PC-9 (cell line): ENCODE measurements around the gene FAM120B. TPM values are rescaled to one million over a fixed set of nuclear protein-coding genes. Genes with fewer than 3 reads are reported as not detected.

Source experiments
- BruUV-seq: library from RNA; stranded (reverse); fragments of 400-500 nt; replicated peaks from 2 replicates; lab custom pipeline; 2021; lab: Mats Ljungman, UMichigan
- CTCF ChIA-PET: fragments of 300-600 bp; sonication (Branson Sonifier 250); formaldehyde crosslinking; loops from one replicate; lab custom pipeline; 2022; ENCODE audit warnings: antibody characterized with exemption; lab: Charles Lee
- POLR2A ChIA-PET: fragments of 300-600 bp; sonication (Branson Sonifier 250); formaldehyde crosslinking; loops from one replicate; lab custom pipeline; 2022; ENCODE audit warnings: antibody characterized with exemption; ENCODE audit not compliant: unreplicated experiment; lab: Charles Lee
- DNase-seq, 2 experiments: peaks; one replicate each; pipeline versions ENCODE4 v3.0.0 to v3.0.0-alpha.2; 2015 to 2022; ENCODE audit warnings: mixed read lengths in 1 of 2
- H2AFZ ChIP-seq: fragments of 200-600 bp; sonication (generic); 2 replicates; pipeline ENCODE4 v1.8.1; 2017; ENCODE audit warnings: antibody characterized with exemption
- H3F3A ChIP-seq: fragments of 200-600 bp; sonication (generic); 2 replicates; pipeline ENCODE4 v1.8.1; 2017; ENCODE audit warnings: antibody characterized with exemption, mild to moderate bottlenecking, low read depth; ENCODE audit not compliant: insufficient read depth
- H3K27ac ChIP-seq: fragments of 200-600 bp; sonication (generic); 2 replicates; pipeline ENCODE4 v1.6.1; 2016; ENCODE audit warnings: mixed run types
- H3K27me3 ChIP-seq: fragments of 200-600 bp; sonication (generic); 2 replicates; pipeline ENCODE4 v1.6.1; 2016; ENCODE audit warnings: low read depth, mixed run types; ENCODE audit not compliant: insufficient read depth
- H3K36me3 ChIP-seq: fragments of 200-600 bp; sonication (generic); 2 replicates; pipeline ENCODE4 v1.6.1; 2016; ENCODE audit warnings: low read depth, mixed run types
- H3K4me1 ChIP-seq: fragments of 200-600 bp; sonication (generic); replicated peaks from 2 replicates; pipeline ENCODE4 v1.6.1; 2016; ENCODE audit warnings: mixed run types; ENCODE audit not compliant: insufficient read depth
- H3K4me2 ChIP-seq: fragments of 200-600 bp; sonication (generic); 2 replicates; pipeline ENCODE4 v1.6.1; 2017; ENCODE audit warnings: mixed run types
- H3K4me3 ChIP-seq: fragments of 200-600 bp; sonication (generic); 2 replicates; pipeline ENCODE4 v1.6.1; 2016; ENCODE audit warnings: mixed run types
- H3K79me2 ChIP-seq: fragments of 200-600 bp; sonication (generic); 2 replicates; pipeline ENCODE4 v1.6.1; 2017; ENCODE audit warnings: low read depth, mixed run types
- H3K9me2 ChIP-seq: fragments of 200-600 bp; sonication (generic); 2 replicates; pipeline ENCODE4 v1.8.1; 2017; ENCODE audit warnings: mild to moderate bottlenecking; ENCODE audit not compliant: insufficient read depth
- H3K9me3 ChIP-seq: fragments of 200-600 bp; sonication (generic); 2 replicates; pipeline ENCODE4 v1.8.1; 2016; ENCODE audit warnings: low read depth; ENCODE audit not compliant: insufficient read depth
- H4K20me1 ChIP-seq: fragments of 200-600 bp; sonication (generic); 2 replicates; pipeline ENCODE4 v1.8.1; 2017; ENCODE audit not compliant: insufficient read depth
- CTCF ChIP-seq: fragments of 200-600 bp; sonication (generic); conservative IDR thresholded peaks from 2 replicates; pipeline ENCODE4 v1.6.1; 2017; ENCODE audit warnings: mixed run types, antibody characterized with exemption, mild to moderate bottlenecking, moderate library complexity
- EZH2 ChIP-seq: fragments of 200-600 bp; sonication (generic); IDR thresholded peaks from 2 replicates; pipeline ENCODE4 v1.8.0; 2017; ENCODE audit warnings: antibody characterized with exemption, low read depth
- intact Hi-C: fragments of 100-400 bp; cut with micrococcal nuclease; formaldehyde crosslinking; loops from one replicate; pipeline ENCODE4 v1.10.0; 2022; ENCODE audit not compliant: unreplicated experiment
- total RNA-seq: library from RNA; stranded (reverse); gene quantifications from 2 replicates; pipeline ENCODE4 v1.2.3, GENCODE V29; 2021

FAM120B gene
- total RNA-seq, 1 experiment from 2014 or later: 14.3 TPM

DNA sequence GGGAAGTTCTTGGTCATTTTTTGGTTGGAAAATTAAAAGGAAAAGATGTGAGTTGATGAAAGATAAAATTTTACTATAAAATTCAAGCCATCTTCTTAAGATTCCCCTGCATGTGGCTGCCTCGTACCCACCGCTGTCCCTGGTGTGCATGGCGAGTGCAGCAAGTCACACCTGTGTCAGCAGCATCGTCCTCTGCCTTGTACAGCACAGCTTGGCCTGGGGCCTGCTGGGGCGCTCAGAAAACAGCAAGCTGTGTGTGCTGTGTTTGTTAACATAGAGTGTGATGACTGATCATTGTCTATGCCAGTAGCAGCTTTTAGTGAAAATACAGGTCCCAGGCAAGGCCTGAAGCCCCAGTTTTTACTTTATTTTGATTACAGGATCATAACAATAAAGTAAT lies 56.7 kb downstream of the FAM120B start:
- TF ChIP-seq EZH2: no peak
- TF ChIP-seq CTCF: no peak
- Histone ChIP-seq H2AFZ (no peak overlapping the region), H4K20me1 (no peaks in the 10 kb centered on the region), H3K27ac (no peak overlapping the region), H3F3A (no peaks in the 10 kb centered on the region), H3K9me3 (no peaks in the 10 kb centered on the region), H3K79me2 (no peaks in the 10 kb centered on the region), H3K4me2 (no peak overlapping the region), H3K36me3 (no peaks in the 10 kb centered on the region), H3K9me2 (no peaks in the 10 kb centered on the region), H3K27me3 (no peaks in the 10 kb centered on the region), H3K4me3 (no peak overlapping the region), H3K4me1 (no peaks in the 10 kb centered on the region)
- no peak for DNase-seq
- intact Hi-C loops: no loop called here
- no TSS peak for BruUV-seq
- ChIA-PET CTCF (no interaction called here), POLR2A (no interaction called here)

GRCh38 chr6:170365121-170365520 lies 58.6 kb downstream of the FAM120B start:
- Histone ChIP-seq H3K9me2 (no peaks in the 10 kb centered on the region), H3K79me2 (no peaks in the 10 kb centered on the region), H3K36me3 (no peaks in the 10 kb centered on the region), H3K4me1 (no peaks in the 10 kb centered on the region), H3K9me3 (no peaks in the 10 kb centered on the region), H3F3A (no peaks in the 10 kb centered on the region), H3K4me2 (no peak overlapping the region), H3K4me3 (no peak overlapping the region), H2AFZ (no peak overlapping the region), H3K27ac (no peak overlapping the region), H3K27me3 (no peaks in the 10 kb centered on the region), H4K20me1 (no peaks in the 10 kb centered on the region)
- no peak for TF ChIP-seq CTCF
- no peak for TF ChIP-seq EZH2
- POLR2A ChIA-PET: no interaction called here
- intact Hi-C loops: no loop called here
- DNase-seq: no peak
- BruUV-seq: no TSS peak
- CTCF ChIA-PET: no interaction called here

- Histone ChIP-seq H2AFZ (no peak overlapping the region), H3K36me3 (no peaks in the 10 kb centered on the region), H3K4me2 (no peak overlapping the region), H3K27ac (no peak overlapping the region), H3K9me2 (no peaks in the 10 kb centered on the region), H3F3A (no peaks in the 10 kb centered on the region), H4K20me1 (no peaks in the 10 kb centered on the region), H3K27me3 (no peaks in the 10 kb centered on the region), H3K4me1 (no peaks in the 10 kb centered on the region), H3K4me3 (no peak overlapping the region), H3K9me3 (no peaks in the 10 kb centered on the region), H3K79me2 (no peaks in the 10 kb centered on the region)
- no TSS peak for BruUV-seq
- ChIA-PET POLR2A (no interaction called here), CTCF (no interaction called here)
- intact Hi-C loops: no loop called here
- no peak for DNase-seq
- TF ChIP-seq EZH2: no peak
Observed at GRCh38 chr6:170365593-170365992, 59.0 kb downstream of the FAM120B start.

DNA sequence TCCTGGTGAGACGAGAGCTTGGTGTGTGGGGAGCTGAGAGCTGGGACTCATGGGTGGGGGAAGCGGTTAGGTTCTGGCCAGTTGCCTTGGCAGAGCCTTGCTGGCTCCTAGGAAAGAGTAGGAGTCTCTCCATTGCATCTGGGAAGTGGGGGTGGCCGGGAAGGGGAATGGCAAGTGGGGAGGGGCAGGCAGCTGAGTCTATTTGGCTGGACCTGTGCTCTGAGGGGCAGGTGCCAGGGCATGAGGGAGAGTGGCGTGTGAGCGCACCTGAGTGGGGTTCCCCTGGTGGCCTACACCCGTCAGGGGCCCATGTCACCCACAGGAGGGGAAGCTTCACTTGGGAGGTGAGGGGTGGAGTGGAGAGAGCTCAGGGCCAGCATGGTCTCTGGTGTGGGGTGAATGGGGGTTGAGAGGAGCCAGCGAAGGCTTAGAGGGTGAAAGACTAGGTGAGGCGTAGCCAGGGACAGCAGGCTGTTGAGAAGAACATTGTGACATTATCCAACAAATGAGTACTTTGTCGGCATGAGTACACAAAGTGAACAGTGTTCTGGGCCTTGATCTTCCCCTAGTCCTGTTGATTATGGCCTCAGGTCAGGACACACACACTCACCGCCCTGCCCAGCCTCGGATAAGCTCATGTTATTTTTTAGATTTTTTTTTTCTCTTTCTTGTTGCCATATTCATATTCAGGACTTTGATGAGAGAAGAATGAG lies 59.8 kb downstream of the FAM120B start:
- no peaks in the 10 kb centered on the region for H3F3A ChIP-seq
- no TSS peak for BruUV-seq
- no peaks in the 10 kb centered on the region for H4K20me1 ChIP-seq
- H3K36me3 ChIP-seq: no peaks in the 10 kb centered on the region
- no peaks in the 10 kb centered on the region for H3K4me1 ChIP-seq
- POLR2A ChIA-PET: no interaction called here
- CTCF ChIA-PET: no interaction called here
- DNase-seq: no peak
- intact Hi-C loops: no loop called here
- no peaks in the 10 kb centered on the region for H3K79me2 ChIP-seq
- no peak overlapping the region for H2AFZ ChIP-seq
- H3K4me3 ChIP-seq: no peak overlapping the region
- H3K27ac ChIP-seq: no peak overlapping the region
- no peaks in the 10 kb centered on the region for H3K9me2 ChIP-seq
- H3K27me3 ChIP-seq: no peaks in the 10 kb centered on the region
- TF ChIP-seq CTCF: no peak
- no peak for TF ChIP-seq EZH2
- H3K9me3 ChIP-seq: no peaks in the 10 kb centered on the region
- H3K4me2 ChIP-seq: no peak overlapping the region
